ENCODE results near the gene FRS2.

FRS2 gene

GRCh38 chr12:69502345-69503081 lies 32.3 kb downstream of the FRS2 start:
- no peak for ATAC-seq

GRCh38 chr12:69508091-69508490 lies 37.9 kb downstream of the FRS2 start:
- no peak for ATAC-seq

- ATAC-seq, result no peak
These were observed 38.4 kb downstream of the FRS2 start for GRCh38 chr12:69508621-69509020.

GRCh38 chr12:69509308-69509736 lies 39.1 kb downstream of the FRS2 start:
- no peak for ATAC-seq

GRCh38 chr12:69509904-69510827 lies 40.0 kb downstream of the FRS2 start:
- no peak for ATAC-seq

- no peak for ATAC-seq
These were observed 40.8 kb downstream of the FRS2 start for GRCh38 chr12:69511016-69511415.

GRCh38 chr12:69511469-69512267 lies 41.5 kb downstream of the FRS2 start:
- ATAC-seq, result no peak

- ATAC-seq, result no peak
These were observed 42.6 kb downstream of the FRS2 start for GRCh38 chr12:69512820-69513219.

- ATAC-seq, result no peak
These were observed 43.1 kb downstream of the FRS2 start for GRCh38 chr12:69513297-69513696.

GRCh38 chr12:69514111-69514510 lies 43.9 kb downstream of the FRS2 start:
- no peak for ATAC-seq

- no peak for ATAC-seq
These were observed 44.7 kb downstream of the FRS2 start for GRCh38 chr12:69514845-69515244.

GRCh38 chr12:69515394-69515930 lies 45.3 kb downstream of the FRS2 start:
- no peak for ATAC-seq

- no peak for ATAC-seq
These were observed 46.8 kb downstream of the FRS2 start for GRCh38 chr12:69516950-69517349.

- ATAC-seq, result no peak
These were observed 47.2 kb downstream of the FRS2 start for GRCh38 chr12:69517406-69517805.

- ATAC-seq, result peak in 1 of 2 donors; percentile 27
These were observed 49.7 kb downstream of the FRS2 start for GRCh38 chr12:69519871-69520270.

- no peak for ATAC-seq
These were observed 53.5 kb downstream of the FRS2 start for GRCh38 chr12:69523433-69524330.

GRCh38 chr12:69524331-69524630 lies 54.1 kb downstream of the FRS2 start:
- ATAC-seq, result no peak

- no peak for ATAC-seq
These were observed 54.7 kb downstream of the FRS2 start for GRCh38 chr12:69524755-69525469.

- no peak for ATAC-seq
These were observed 57.5 kb downstream of the FRS2 start for GRCh38 chr12:69527506-69528272.

- ATAC-seq, result no peak
These were observed 58.8 kb downstream of the FRS2 start for GRCh38 chr12:69529021-69529420.
